Uterine smooth muscle cell (primary cell): ENCODE data around the gene CCDC175. TPM values are rescaled to one million over a fixed set of nuclear protein-coding genes. Genes with fewer than 3 reads are reported as not detected.

Experiments used
- total RNA-seq: library from RNA; depleted of rRNA; stranded (reverse); fragments of >200 nt; gene quantifications from 2 replicates; pipeline ENCODE4 v1.2.3, GENCODE V29; 2014

The CCDC175 gene
- not detected in 2 replicates for total RNA-seq

GRCh38 chr14:59576332-59577294, at the start of gene CCDC175:
Gene CCDC175 (minus strand): TSS chr14:59576812. CDS start chr14:59576775, 37 bp downstream.

GRCh38 chr14:59483819-59484638, 92.6 kb downstream of the CCDC175 start, which contains the start of the genes JKAMP and L3HYPDH:
Gene JKAMP (plus strand): TSS chr14:59484517. CDS start chr14:59484590, 73 bp downstream.
Gene L3HYPDH (minus strand): TSS chr14:59484408. CDS start chr14:59484316, 92 bp downstream.

GRCh38 chr14:59465316-59466135, 111.1 kb downstream of the CCDC175 start, which contains the start of gene GPR135:
Gene GPR135 (minus strand): TSS chr14:59465380. CDS start chr14:59465226, 154 bp downstream.

Other genes with a start within 250 kb of the CCDC175 start
- 2.2 and 3.0 TPM in 2 replicates for gene GPR135, start 111.4 kb downstream of the CCDC175 start, total RNA-seq
- gene L3HYPDH, start 92.4 kb downstream of the CCDC175 start, total RNA-seq, result 43.9 and 60.9 TPM in 2 replicates
- 92.6 and 123 TPM in 2 replicates for gene JKAMP, start 92.3 kb downstream of the CCDC175 start, total RNA-seq